Measurements from ENCODE around the gene NEK6.

NEK6 gene

GRCh38 chr9:124272118-124272517 is 14.4 kb downstream of the NEK6 start:
- Histone ChIP-seq H3K27ac (peak overlapping the region; percentile 88), H3K4me1 (ENCODE audit: control insufficient read depth in 1 of 2, insufficient read depth in 1 of 2, low read depth in 1 of 2, low read length in 1 of 2) (peaks cover 48 to 64% of the 10 kb centered on the region in 2 experiments)
- TF ChIP-seq, protein P1, sequence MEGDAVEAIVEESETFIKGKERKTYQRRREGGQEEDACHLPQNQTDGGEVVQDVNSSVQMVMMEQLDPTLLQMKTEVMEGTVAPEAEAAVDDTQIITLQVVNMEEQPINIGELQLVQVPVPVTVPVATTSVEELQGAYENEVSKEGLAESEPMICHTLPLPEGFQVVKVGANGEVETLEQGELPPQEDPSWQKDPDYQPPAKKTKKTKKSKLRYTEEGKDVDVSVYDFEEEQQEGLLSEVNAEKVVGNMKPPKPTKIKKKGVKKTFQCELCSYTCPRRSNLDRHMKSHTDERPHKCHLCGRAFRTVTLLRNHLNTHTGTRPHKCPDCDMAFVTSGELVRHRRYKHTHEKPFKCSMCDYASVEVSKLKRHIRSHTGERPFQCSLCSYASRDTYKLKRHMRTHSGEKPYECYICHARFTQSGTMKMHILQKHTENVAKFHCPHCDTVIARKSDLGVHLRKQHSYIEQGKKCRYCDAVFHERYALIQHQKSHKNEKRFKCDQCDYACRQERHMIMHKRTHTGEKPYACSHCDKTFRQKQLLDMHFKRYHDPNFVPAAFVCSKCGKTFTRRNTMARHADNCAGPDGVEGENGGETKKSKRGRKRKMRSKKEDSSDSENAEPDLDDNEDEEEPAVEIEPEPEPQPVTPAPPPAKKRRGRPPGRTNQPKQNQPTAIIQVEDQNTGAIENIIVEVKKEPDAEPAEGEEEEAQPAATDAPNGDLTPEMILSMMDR (IDR thresholded peaks at IDR 0.05): no peak

DNA sequence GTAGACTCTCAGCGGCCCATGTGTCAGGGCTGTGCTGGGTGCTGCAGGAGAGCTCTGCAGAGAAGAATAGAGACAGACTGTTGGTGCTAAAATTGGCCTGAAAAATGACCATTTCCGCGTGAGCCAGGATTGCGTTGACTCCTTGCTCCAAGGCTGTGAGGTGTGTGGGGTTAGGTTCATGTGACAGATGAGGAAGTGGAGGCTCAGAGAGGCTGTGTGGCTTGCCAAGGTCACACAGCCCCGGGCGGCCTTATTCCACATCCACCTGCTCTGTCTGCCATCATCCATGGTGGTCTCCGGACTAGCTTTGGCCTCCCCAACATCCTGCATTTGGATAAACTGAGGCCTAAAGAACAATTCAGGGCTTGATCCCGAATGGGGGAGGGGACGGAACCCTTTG is 15.2 kb downstream of the NEK6 start:
- peak overlapping the region; percentile 88 for H3K27ac ChIP-seq
- H3K27me3 ChIP-seq: no peaks in the 10 kb centered on the region
- peaks cover 29% of the 10 kb centered on the region for H3K36me3 ChIP-seq
- peaks cover 47 to 64% of the 10 kb centered on the region in 2 experiments for H3K4me1 ChIP-seq (ENCODE audit: control insufficient read depth in 1 of 2, insufficient read depth in 1 of 2, low read depth in 1 of 2, low read length in 1 of 2)
- no peak overlapping the region for H3K4me3 ChIP-seq (ENCODE audit: low read depth in 1 of 2, low read length in 1 of 2)
- TF ChIP-seq, protein P1 (IDR thresholded peaks at IDR 0.05): no peak
- H3K9me3 ChIP-seq: no peaks in the 10 kb centered on the region

More at GRCh38 chr9:124272118-124272517, 14.4 kb downstream of the NEK6 start:
- H3K27me3 ChIP-seq: no peaks in the 10 kb centered on the region
- no peak overlapping the region for H3K4me3 ChIP-seq (ENCODE audit: low read depth in 1 of 2, low read length in 1 of 2)
- H3K36me3 ChIP-seq: peaks cover 24% of the 10 kb centered on the region
- no peaks in the 10 kb centered on the region for H3K9me3 ChIP-seq

- Histone ChIP-seq H3K4me1 (ENCODE audit: control insufficient read depth in 1 of 2, insufficient read depth in 1 of 2, low read depth in 1 of 2, low read length in 1 of 2) (peaks cover 46 to 64% of the 10 kb centered on the region in 2 experiments), H3K4me3 (ENCODE audit: low read depth in 1 of 2, low read length in 1 of 2) (no peak overlapping the region), H3K9me3 (no peaks in the 10 kb centered on the region), H3K27ac (peak overlapping the region; percentile 88), H3K27me3 (no peaks in the 10 kb centered on the region), H3K36me3 (peaks cover 31% of the 10 kb centered on the region)
- TF ChIP-seq, protein P1 (IDR thresholded peaks at IDR 0.05): no peak
Measured at GRCh38 chr9:124273427-124274160, 15.8 kb downstream of the NEK6 start.

DNA sequence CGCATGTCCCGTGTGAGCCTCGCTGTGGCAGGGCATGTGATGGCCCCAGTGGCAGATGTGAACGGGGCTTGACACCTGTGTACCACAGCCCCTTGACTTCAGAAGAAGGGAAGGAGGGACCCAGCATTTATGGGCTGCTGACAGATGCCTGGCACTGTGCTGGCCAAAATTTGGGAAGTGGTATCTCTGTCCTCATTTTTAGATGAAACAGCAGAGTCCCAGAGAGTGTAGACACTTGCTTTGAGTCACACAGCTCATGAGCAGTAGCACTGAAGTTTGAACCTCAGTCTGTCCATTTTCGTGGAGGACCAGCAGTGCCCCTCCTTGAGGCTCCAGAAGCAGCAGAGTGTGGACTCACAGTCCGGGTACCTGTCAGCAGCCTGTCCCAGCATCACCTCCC is 16.5 kb downstream of the NEK6 start:
- Histone ChIP-seq H3K4me3 (ENCODE audit: low read depth in 1 of 2, low read length in 1 of 2) (no peak overlapping the region), H3K27ac (peak overlapping the region; percentile 88), H3K4me1 (ENCODE audit: control insufficient read depth in 1 of 2, insufficient read depth in 1 of 2, low read depth in 1 of 2, low read length in 1 of 2) (peaks cover 46 to 65% of the 10 kb centered on the region in 2 experiments), H3K36me3 (peaks cover 31% of the 10 kb centered on the region), H3K27me3 (no peaks in the 10 kb centered on the region), H3K9me3 (no peaks in the 10 kb centered on the region)
- TF ChIP-seq, protein P1 (IDR thresholded peaks at IDR 0.05): no peak

GRCh38 chr9:124274738-124275137 is 17.0 kb downstream of the NEK6 start:
- H3K36me3 ChIP-seq: peaks cover 28% of the 10 kb centered on the region
- no peaks in the 10 kb centered on the region for H3K27me3 ChIP-seq
- H3K4me3 ChIP-seq (ENCODE audit: low read depth in 1 of 2, low read length in 1 of 2): no peak overlapping the region
- peak overlapping the region; percentile 88 for H3K27ac ChIP-seq
- TF ChIP-seq, protein P1 (IDR thresholded peaks at IDR 0.05): no peak
- peaks cover 46 to 65% of the 10 kb centered on the region in 2 experiments for H3K4me1 ChIP-seq (ENCODE audit: control insufficient read depth in 1 of 2, insufficient read depth in 1 of 2, low read depth in 1 of 2, low read length in 1 of 2)
- no peaks in the 10 kb centered on the region for H3K9me3 ChIP-seq

All from neutrophil (primary cell).